RWPE2 (cell line): ENCODE results near the gene TENT4B.

ENCODE experiments used
- ATAC-seq: fragments of 200-7000 bp; cut with Tn5 transposase; 3 replicates; pipeline ENCODE4 v1.9.1; 2021; ENCODE audit warnings: low read depth
- DNase-seq: peaks from one replicate; pipeline ENCODE4 v3.0.0-alpha.2; 2020; ENCODE audit warnings: low spot score
- H3K27ac ChIP-seq: fragments of 450-650 bp; 2 replicates; pipeline ENCODE4 v1.5.1; 2017; ENCODE audit warnings: mild to moderate bottlenecking; ENCODE audit not compliant: poor library complexity, severe bottlenecking
- H3K27me3 ChIP-seq: fragments of 250-450 bp; sonication (Bioruptor Pico); 2 replicates; pipeline ENCODE4 v1.5.1; 2021; ENCODE audit warnings: mild to moderate bottlenecking, moderate library complexity; ENCODE audit not compliant: insufficient read depth, poor library complexity, severe bottlenecking
- H3K36me3 ChIP-seq: fragments of 250-450 bp; sonication (Bioruptor Pico); 2 replicates; pipeline ENCODE4 v1.5.1; 2020; ENCODE audit warnings: low read depth, mild to moderate bottlenecking, moderate library complexity
- H3K4me1 ChIP-seq: fragments of 250-450 bp; sonication (Bioruptor Pico); 2 replicates; pipeline ENCODE4 v1.5.1; 2021; ENCODE audit warnings: mild to moderate bottlenecking, moderate library complexity; ENCODE audit not compliant: insufficient read depth, poor library complexity, severe bottlenecking
- H3K4me3 ChIP-seq: fragments of 250-450 bp; sonication (Bioruptor Pico); 2 replicates; pipeline ENCODE4 v1.5.1; 2021; ENCODE audit warnings: mild to moderate bottlenecking, moderate library complexity; ENCODE audit not compliant: severe bottlenecking
- H3K9me3 ChIP-seq: fragments of 250-450 bp; sonication (Bioruptor Pico); 2 replicates; pipeline ENCODE4 v1.5.1; 2021; ENCODE audit warnings: mild to moderate bottlenecking, moderate library complexity; ENCODE audit not compliant: severe bottlenecking
- TF ChIP-seq, protein P1 (sequence below): fragments of 450-650 bp; IDR thresholded peaks from one replicate; pipeline ENCODE4 v1.5.1; 2017; ENCODE audit warnings: mild to moderate bottlenecking, moderate library complexity; ENCODE audit not compliant: poor library complexity, severe bottlenecking

TENT4B gene

DNA sequence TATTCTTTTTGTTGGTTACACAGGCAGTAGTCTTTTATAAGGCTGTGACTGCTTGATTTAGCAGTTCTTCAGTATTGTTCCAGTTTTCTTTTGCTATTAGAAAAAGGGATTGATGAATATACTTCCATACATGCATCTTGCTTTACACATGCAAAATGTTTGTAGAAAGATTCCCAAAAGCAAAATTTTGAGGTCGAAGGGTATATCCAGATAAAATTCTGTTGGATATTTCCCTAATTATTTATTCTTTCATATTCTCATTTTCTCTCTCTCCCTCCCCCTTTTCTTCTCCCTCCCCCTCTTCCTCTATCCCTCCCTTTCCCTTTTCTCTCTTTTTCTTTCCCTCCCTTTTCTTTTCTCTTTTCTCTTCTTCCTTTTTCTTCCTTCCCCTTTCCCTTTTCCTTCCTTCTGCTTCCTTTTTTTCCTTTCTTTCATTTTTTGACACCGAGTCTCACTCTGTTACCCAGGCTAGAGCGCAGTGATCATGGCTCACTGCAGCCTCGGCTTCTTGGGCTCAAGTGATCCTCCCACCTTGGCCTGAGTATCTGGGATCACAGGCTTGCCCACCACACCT lies 66.4 kb downstream of the TENT4B start:
- H3K9me3 ChIP-seq: no peaks in the 10 kb centered on the region
- H3K27ac ChIP-seq: no peak overlapping the region
- H3K4me3 ChIP-seq: no peak overlapping the region
- TF ChIP-seq, protein P1, sequence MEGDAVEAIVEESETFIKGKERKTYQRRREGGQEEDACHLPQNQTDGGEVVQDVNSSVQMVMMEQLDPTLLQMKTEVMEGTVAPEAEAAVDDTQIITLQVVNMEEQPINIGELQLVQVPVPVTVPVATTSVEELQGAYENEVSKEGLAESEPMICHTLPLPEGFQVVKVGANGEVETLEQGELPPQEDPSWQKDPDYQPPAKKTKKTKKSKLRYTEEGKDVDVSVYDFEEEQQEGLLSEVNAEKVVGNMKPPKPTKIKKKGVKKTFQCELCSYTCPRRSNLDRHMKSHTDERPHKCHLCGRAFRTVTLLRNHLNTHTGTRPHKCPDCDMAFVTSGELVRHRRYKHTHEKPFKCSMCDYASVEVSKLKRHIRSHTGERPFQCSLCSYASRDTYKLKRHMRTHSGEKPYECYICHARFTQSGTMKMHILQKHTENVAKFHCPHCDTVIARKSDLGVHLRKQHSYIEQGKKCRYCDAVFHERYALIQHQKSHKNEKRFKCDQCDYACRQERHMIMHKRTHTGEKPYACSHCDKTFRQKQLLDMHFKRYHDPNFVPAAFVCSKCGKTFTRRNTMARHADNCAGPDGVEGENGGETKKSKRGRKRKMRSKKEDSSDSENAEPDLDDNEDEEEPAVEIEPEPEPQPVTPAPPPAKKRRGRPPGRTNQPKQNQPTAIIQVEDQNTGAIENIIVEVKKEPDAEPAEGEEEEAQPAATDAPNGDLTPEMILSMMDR: no peak
- no peaks in the 10 kb centered on the region for H3K4me1 ChIP-seq
- H3K27me3 ChIP-seq: no peaks in the 10 kb centered on the region
- peaks cover 75% of the 10 kb centered on the region for H3K36me3 ChIP-seq
- DNase-seq: no peak
- ATAC-seq: no peak

DNA sequence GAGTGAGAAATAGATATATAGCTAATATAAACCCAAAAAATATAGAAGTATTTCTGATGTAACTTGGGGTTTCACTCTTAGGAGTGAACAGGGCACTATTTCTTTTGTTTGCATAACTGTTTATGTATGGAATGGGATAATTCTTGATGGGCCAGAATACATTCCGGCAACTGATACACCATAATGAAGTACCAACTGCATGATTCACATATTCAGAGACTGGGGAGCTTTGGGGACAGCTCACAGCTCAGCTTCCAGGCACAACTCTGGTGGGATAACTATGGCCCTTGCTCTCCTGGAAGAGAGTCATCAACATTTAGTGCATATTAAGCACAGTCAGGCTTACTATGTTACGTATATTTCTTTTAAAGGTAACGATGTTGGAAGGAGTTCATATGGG lies 71.2 kb downstream of the TENT4B start:
- DNase-seq (no peak), ATAC-seq (no peak)
- H3K27me3 ChIP-seq: no peaks in the 10 kb centered on the region
- no peaks in the 10 kb centered on the region for H3K9me3 ChIP-seq
- TF ChIP-seq, protein P1: no peak
- no peak overlapping the region for H3K4me3 ChIP-seq
- H3K36me3 ChIP-seq: peaks cover 72% of the 10 kb centered on the region
- H3K27ac ChIP-seq: no peak overlapping the region
- no peaks in the 10 kb centered on the region for H3K4me1 ChIP-seq

DNA sequence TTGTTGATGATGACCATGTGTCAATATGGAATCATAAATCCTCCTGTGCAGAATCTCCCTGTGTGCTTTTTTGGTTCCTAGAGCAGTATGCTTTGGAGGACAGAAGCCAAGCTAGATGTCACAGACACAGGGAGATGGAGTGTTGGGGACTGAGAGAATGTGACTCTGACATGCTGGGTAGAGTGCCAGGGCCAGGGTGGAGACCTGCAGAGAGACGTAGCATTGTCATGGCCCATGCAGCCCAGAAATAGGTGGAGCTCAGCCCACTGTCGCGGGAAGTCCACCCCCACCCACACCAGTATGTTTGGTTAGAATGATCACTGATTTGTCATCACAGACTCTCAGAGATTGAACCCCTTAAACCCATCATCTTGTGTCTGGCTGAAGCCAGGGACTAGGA lies 74.0 kb downstream of the TENT4B start:
- Histone ChIP-seq H3K27me3 (no peaks in the 10 kb centered on the region), H3K27ac (no peak overlapping the region), H3K36me3 (peaks cover 59% of the 10 kb centered on the region), H3K4me1 (no peaks in the 10 kb centered on the region), H3K9me3 (no peaks in the 10 kb centered on the region), H3K4me3 (no peak overlapping the region)
- ATAC-seq (no peak), DNase-seq (no peak)
- TF ChIP-seq, protein P1: no peak

DNA sequence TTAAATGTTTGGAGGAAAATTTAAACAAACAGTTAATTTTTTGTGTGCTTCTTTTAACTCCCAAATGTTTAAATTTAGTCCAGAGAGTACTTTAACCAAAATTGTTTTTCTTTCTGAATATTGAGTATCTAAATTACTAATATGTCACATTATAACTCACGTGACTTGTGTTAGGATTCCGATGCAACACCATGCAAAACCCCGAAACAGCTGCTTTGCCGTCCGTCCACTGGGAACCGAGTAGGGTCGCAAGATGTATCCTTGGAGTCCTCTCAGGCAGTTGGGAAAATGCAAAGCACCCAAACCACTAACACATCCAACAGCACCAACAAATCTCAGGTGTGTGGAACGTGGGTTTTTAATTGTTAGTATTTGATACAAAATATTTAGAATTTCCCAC lies 74.6 kb downstream of the TENT4B start:
- TF ChIP-seq, protein P1: no peak
- H3K9me3 ChIP-seq: no peaks in the 10 kb centered on the region
- H3K36me3 ChIP-seq: peaks cover 56% of the 10 kb centered on the region
- no peak overlapping the region for H3K27ac ChIP-seq
- no peak overlapping the region for H3K4me3 ChIP-seq
- no peak for ATAC-seq
- no peaks in the 10 kb centered on the region for H3K27me3 ChIP-seq
- no peak for DNase-seq
- no peaks in the 10 kb centered on the region for H3K4me1 ChIP-seq

DNA sequence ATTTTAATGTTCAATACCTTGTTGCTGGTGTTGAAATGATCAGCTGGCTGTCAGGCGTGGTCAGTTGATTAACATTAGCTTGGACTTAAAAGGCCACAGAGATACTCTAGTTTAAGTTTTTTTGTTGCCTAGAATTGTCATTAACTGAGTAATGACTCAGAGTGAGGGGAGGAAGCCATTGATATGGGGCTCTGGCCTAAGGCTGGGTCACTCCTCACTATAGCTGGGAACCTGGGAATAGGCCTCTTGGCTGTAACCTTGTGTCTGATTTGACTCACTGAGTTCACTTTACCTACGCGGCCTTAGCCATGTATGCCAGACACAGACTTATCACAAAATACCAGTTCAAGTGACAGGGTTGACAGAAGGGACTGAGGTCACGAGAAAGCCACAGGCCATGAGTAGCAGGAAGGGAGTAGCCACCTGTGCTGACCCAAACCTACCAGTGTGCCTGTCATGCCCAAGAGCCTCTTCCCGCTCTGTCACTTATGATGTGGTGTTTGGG lies 75.3 kb downstream of the TENT4B start:
- DNase-seq (no peak), ATAC-seq (no peak)
- no peaks in the 10 kb centered on the region for H3K9me3 ChIP-seq
- H3K4me1 ChIP-seq: no peaks in the 10 kb centered on the region
- H3K4me3 ChIP-seq: no peak overlapping the region
- H3K36me3 ChIP-seq: peaks cover 57% of the 10 kb centered on the region
- H3K27ac ChIP-seq: no peak overlapping the region
- H3K27me3 ChIP-seq: no peaks in the 10 kb centered on the region
- TF ChIP-seq, protein P1: no peak
